SK-N-SH (cell line): ENCODE results near the gene ATF4. TPM values are rescaled to one million over a fixed set of nuclear protein-coding genes. Genes with fewer than 3 reads are reported as not detected.

Source experiments
- CTCF ChIA-PET: fragments of 300-600, 350-600 bp; formaldehyde crosslinking; extraction: SDS; loops from one replicate; lab custom pipeline; 2021; lab: Yijun Ruan, JAX
- POLR2A ChIA-PET: fragments of 350-600 bp; sonication (Branson Sonifier 250); formaldehyde crosslinking; extraction: SDS; loops from one replicate; lab custom pipeline; 2020; ENCODE audit warnings: antibody characterized with exemption, inconsistent platforms; lab: Yijun Ruan, JAX
- DNase-seq: peaks from one replicate; pipeline ENCODE4 v3.0.0; 2012
- H2AFZ ChIP-seq: fragments of 200-600 bp; sonication (generic); 2 replicates; pipeline ENCODE4 v1.8.1; 2016; ENCODE audit warnings: antibody characterized with exemption, mild to moderate bottlenecking, low read depth
- H3F3A ChIP-seq: fragments of 200-600 bp; sonication (generic); replicated peaks from 2 replicates; pipeline ENCODE3; 2016; ENCODE audit warnings: antibody characterized with exemption, mild to moderate bottlenecking; ENCODE audit not compliant: insufficient read depth
- H3K27ac ChIP-seq, 2 experiments: fragments of 200-500 bp in 1 of 2; fragments of 200-600 bp in 1 of 2; sonication (Bioruptor generic) in 1 of 2; sonication (generic), shearing (Covaris generic) in 1 of 2; 2 replicates each; pipeline versions ENCODE4 v1.5.1 to v1.6.1; 2014 to 2016; ENCODE audit warnings: low read depth in 2 of 2, inconsistent platforms in 1 of 2, low read length in 1 of 2, mild to moderate bottlenecking in 1 of 2, mixed read lengths in 1 of 2
- H3K27me3 ChIP-seq: fragments of 200-600 bp; sonication (generic), shearing (Covaris generic); 2 replicates; pipeline ENCODE4 v1.6.1; 2016; ENCODE audit warnings: mixed run types; ENCODE audit not compliant: insufficient read depth
- H3K36me3 ChIP-seq, 2 experiments: fragments of 200-500 bp in 1 of 2; fragments of 200-600 bp in 1 of 2; sonication (Bioruptor generic) in 1 of 2; sonication (generic) in 1 of 2; replicated peaks in 1 of 2; 2 replicates each; pipeline versions ENCODE3 to v1.5.1; 2014 to 2016; ENCODE audit warnings: low read length in 1 of 2, mild to moderate bottlenecking in 1 of 2; ENCODE audit not compliant: insufficient read depth in 2 of 2, control insufficient read depth in 1 of 2
- H3K4me1 ChIP-seq, 2 experiments: fragments of 200-500 bp in 1 of 2; fragments of 200-600 bp in 1 of 2; sonication (Bioruptor generic) in 1 of 2; sonication (generic), shearing (Covaris generic) in 1 of 2; 2 replicates each; pipeline versions ENCODE4 v1.5.1 to v1.6.1; 2014 to 2016; ENCODE audit warnings: low read depth in 1 of 2, low read length in 1 of 2, mixed run types in 1 of 2; ENCODE audit not compliant: insufficient read depth in 2 of 2, control insufficient read depth in 1 of 2
- H3K4me2 ChIP-seq: fragments of 200-600 bp; sonication (generic), shearing (Covaris generic); 2 replicates; pipeline ENCODE4 v1.6.1; 2017; ENCODE audit warnings: mixed run types
- H3K4me3 ChIP-seq, 2 experiments: fragments of 200-500 bp in 1 of 2; fragments of 200-600 bp in 1 of 2; sonication (Bioruptor generic) in 1 of 2; sonication (generic), shearing (Covaris generic) in 1 of 2; 2 replicates each; pipeline versions ENCODE4 v1.5.1 to v1.8.1; 2014 to 2016; ENCODE audit warnings: low read depth in 2 of 2, inconsistent platforms in 1 of 2, low read length in 1 of 2, mild to moderate bottlenecking in 1 of 2, mixed read lengths in 1 of 2, moderate library complexity in 1 of 2
- H3K79me2 ChIP-seq: fragments of 200-600 bp; sonication (generic); 2 replicates; pipeline ENCODE4 v1.8.1; 2017; ENCODE audit warnings: mild to moderate bottlenecking; ENCODE audit not compliant: insufficient read depth
- H3K9ac ChIP-seq: fragments of 200-600 bp; sonication (generic); 2 replicates; pipeline ENCODE4 v1.6.1; 2017; ENCODE audit warnings: mixed run types
- H3K9me2 ChIP-seq: fragments of 200-600 bp; sonication (generic); 2 replicates; pipeline ENCODE4 v1.6.1; 2017; ENCODE audit warnings: mixed run types
- H3K9me3 ChIP-seq: fragments of 200-600 bp; sonication (generic); 2 replicates; pipeline ENCODE4 v1.6.1; 2017; ENCODE audit warnings: mixed run types, mild to moderate bottlenecking, moderate library complexity
- H4K20me1 ChIP-seq: fragments of 200-600 bp; sonication (generic); 2 replicates; pipeline ENCODE4 v1.6.1; 2017; ENCODE audit warnings: mild to moderate bottlenecking, mixed run types; ENCODE audit not compliant: insufficient read depth
- CTCF ChIP-seq: fragments of 200-600 bp; sonication (generic); IDR thresholded peaks from 2 replicates; pipeline ENCODE4 v1.6.1; 2017; ENCODE audit warnings: antibody characterized with exemption, mild to moderate bottlenecking, moderate library complexity
- EP300 ChIP-seq, 2 experiments: IDR thresholded peaks; 2 replicates each; pipeline versions ENCODE4 v1.4.0 to v1.6.1; 2012; ENCODE audit warnings: borderline replicate concordance in 1 of 2, low read depth in 1 of 2, low read length in 1 of 2
- EZH2phosphoT487 ChIP-seq: fragments of 200-600 bp; sonication (generic); IDR thresholded peaks from 2 replicates; pipeline ENCODE4 v1.6.1; 2017; ENCODE audit warnings: low read depth, mixed run types, mild to moderate bottlenecking, antibody characterized with exemption, moderate library complexity, borderline replicate concordance
- FOXJ3 ChIP-seq: sonication (generic); formaldehyde crosslinking; IDR thresholded peaks from 2 replicates; pipeline ENCODE4 v1.5.1; 2020; ENCODE audit warnings: mild to moderate bottlenecking, missing genetic modification reagents
- FOXM1 ChIP-seq: IDR thresholded peaks from 2 replicates; pipeline ENCODE4 v1.4.0; 2012; ENCODE audit warnings: low read depth, mild to moderate bottlenecking
- GATA2 ChIP-seq: sonication (generic); formaldehyde crosslinking; IDR thresholded peaks from 2 replicates; pipeline ENCODE4 v1.5.0; 2020; ENCODE audit warnings: mild to moderate bottlenecking, missing genetic modification reagents
- IRF3 ChIP-seq: fragments of 150-350 bp; IDR thresholded peaks from 2 replicates; pipeline ENCODE4 v1.6.1; 2016; ENCODE audit warnings: mild to moderate bottlenecking, low read depth, low read length
- MEF2A ChIP-seq: IDR thresholded peaks from 2 replicates; pipeline ENCODE4 v1.4.0; 2012; ENCODE audit warnings: low read depth, borderline replicate concordance
- MXI1 ChIP-seq: IDR thresholded peaks from 2 replicates; pipeline ENCODE4 v1.6.1; 2012; ENCODE audit warnings: mild to moderate bottlenecking, low read depth, low read length, improper control_type of control experiment
- NFIC ChIP-seq: IDR thresholded peaks from 2 replicates; pipeline ENCODE4 v1.4.0; 2012; ENCODE audit warnings: borderline replicate concordance
- PBX3 ChIP-seq: IDR thresholded peaks from 2 replicates; pipeline ENCODE4; 2012
- SMC3 ChIP-seq: IDR thresholded peaks from 2 replicates; pipeline ENCODE4 v1.6.1; 2012; ENCODE audit warnings: low read depth, low read length, improper control_type of control experiment
- TEAD4 ChIP-seq: IDR thresholded peaks from 2 replicates; pipeline ENCODE4 v1.4.0; 2012; ENCODE audit warnings: mild to moderate bottlenecking, borderline replicate concordance; ENCODE audit not compliant: insufficient read depth
- USF1 ChIP-seq: IDR thresholded peaks from 2 replicates; pipeline ENCODE4 v1.4.0; 2012; ENCODE audit warnings: low read depth, borderline replicate concordance
- WGBS: methylation state at CpG from one replicate; pipeline ENCODE4 v1.1.6; 2017; ENCODE audit warnings: low lambda C conversion rate; 5-methylcytosine and 5-hydroxymethylcytosine counted together
- polyA plus RNA-seq, 3 experiments: library from polyadenylated mRNA; depleted of rRNA; stranded (reverse); fragments of >200 nt; gene quantifications; 2 replicates each; pipeline ENCODE4 v1.2.3, GENCODE V29; 2012

Gene ATF4
- polyA plus RNA-seq, 1 of the 3 experiments (the other 2 are of a cell fraction), result 375 TPM

GRCh38 chr22:39502789-39503409 lies 17.5 kb upstream of the ATF4 start:
- no peak for TF ChIP-seq MEF2A
- no peak for TF ChIP-seq FOXJ3 (CRISPR knock-in tag)
- TF ChIP-seq PBX3, result no peak
- TF ChIP-seq SMC3, result no peak
- TF ChIP-seq EP300 (IDR thresholded peaks at IDR 0.05; ENCODE audit: borderline replicate concordance in 1 of 2, low read depth in 1 of 2, low read length in 1 of 2), result no peak
- CTCF ChIA-PET, result interaction anchor here (1.3 kb wide), 1 partner anchor 26 kb away, joined by 3 read pairs; no protein-coding TSS in a partner anchor
- POLR2A ChIA-PET, result interaction anchor here (1.6 to 1.7 kb wide), 2 partner anchors 17 to 184 kb away, joined by 6 to 14 read pairs; partner anchors contain the start of gene ATF4
- H3K27me3 ChIP-seq, result no peaks in the 10 kb centered on the region
- WGBS, result 0% methylated on average over 5 of the region's 18 CpGs
- H3K4me3 ChIP-seq, result peak overlapping the region; percentile 66
- peak overlapping the region; percentile 73 for H3K9ac ChIP-seq
- no peaks in the 10 kb centered on the region for H3F3A ChIP-seq
- peaks cover 4 to 22% of the 10 kb centered on the region in 2 experiments for H3K36me3 ChIP-seq
- no peaks in the 10 kb centered on the region for H4K20me1 ChIP-seq
- no peak overlapping the region for H3K27ac ChIP-seq
- no peak for DNase-seq
- no peaks in the 10 kb centered on the region for H3K9me3 ChIP-seq
- H3K4me1 ChIP-seq, result peaks cover 0 to 21% of the 10 kb centered on the region in 2 experiments; a peak in 2 of 4 replicates
- no peaks in the 10 kb centered on the region for H3K9me2 ChIP-seq
- no peak overlapping the region for H2AFZ ChIP-seq
- peak overlapping the region; percentile 82 for H3K4me2 ChIP-seq
- peaks cover 35% of the 10 kb centered on the region for H3K79me2 ChIP-seq

GRCh38 chr22:39503630-39504029 lies 16.7 kb upstream of the ATF4 start:
- Histone ChIP-seq H3K27me3 (no peaks in the 10 kb centered on the region), H3K4me3 (peak overlapping the region; percentile 66; a peak in 3 of 4 replicates), H2AFZ (no peak overlapping the region), H3K9me2 (no peaks in the 10 kb centered on the region), H3K9ac (peak overlapping the region; percentile 73), H3K4me1 (peaks cover 0 to 17% of the 10 kb centered on the region in 2 experiments; a peak in 2 of 4 replicates), H3K4me2 (peak overlapping the region; percentile 82), H4K20me1 (no peaks in the 10 kb centered on the region), H3K27ac (no peak overlapping the region), H3K79me2 (peaks cover 38% of the 10 kb centered on the region), H3K9me3 (no peaks in the 10 kb centered on the region), H3K36me3 (peaks cover 4 to 27% of the 10 kb centered on the region in 2 experiments), H3F3A (no peaks in the 10 kb centered on the region)
- TF ChIP-seq EZH2phosphoT487 (no peak), SMC3 (no peak), GATA2 (CRISPR knock-in tag) (no peak), FOXJ3 (CRISPR knock-in tag) (no peak), CTCF (no peak), MXI1 (no peak), TEAD4 (no peak), NFIC (no peak), IRF3 (no peak), FOXM1 (no peak), USF1 (no peak)
- DNase-seq, result no peak
- POLR2A ChIA-PET, result no interaction called here
- CTCF ChIA-PET, result interaction anchor here (1.3 to 2.7 kb wide), 2 partner anchors 11 to 26 kb away, joined by 3 to 15 read pairs; no protein-coding TSS in a partner anchor
- 71% methylated on average over 6 of the region's 6 CpGs for WGBS
